MM.1S (cell line): Measurements from ENCODE around the gene COQ8B.

Experiments used
- DNase-seq: peaks from one replicate; pipeline ENCODE4 v3.0.0-alpha.2; 2015
- H2AFZ ChIP-seq: fragments of 300-600 bp; sonication (generic); 2 replicates; pipeline ENCODE4 v1.6.0; 2016; ENCODE audit warnings: antibody characterized with exemption, low read length
- H3F3A ChIP-seq: fragments of 300-600 bp; sonication (generic); 2 replicates; pipeline ENCODE4 v1.6.1; 2016; ENCODE audit warnings: mild to moderate bottlenecking, antibody characterized with exemption, low read length, moderate library complexity, mixed read lengths; ENCODE audit not compliant: insufficient read depth
- H3K27ac ChIP-seq: fragments of 300-600 bp; sonication (generic); 2 replicates; pipeline ENCODE4 v1.5.1; 2016; ENCODE audit warnings: mild to moderate bottlenecking, low read length
- H3K27me3 ChIP-seq: fragments of 300-600 bp; sonication (generic); replicated peaks from 2 replicates; pipeline ENCODE4 v1.6.0; 2016; ENCODE audit warnings: low read length; ENCODE audit not compliant: insufficient read depth
- H3K36me3 ChIP-seq: fragments of 300-600 bp; sonication (generic); replicated peaks from 2 replicates; pipeline ENCODE4 v1.6.1; 2016; ENCODE audit warnings: mild to moderate bottlenecking, low read length, mixed read lengths; ENCODE audit not compliant: insufficient read depth
- H3K4me1 ChIP-seq: fragments of 300-600 bp; sonication (generic); 2 replicates; pipeline ENCODE4 v1.6.1; 2016; ENCODE audit warnings: low read length, mixed read lengths
- H3K4me2 ChIP-seq: fragments of 300-600 bp; sonication (generic); 2 replicates; pipeline ENCODE4 v1.6.0; 2016; ENCODE audit warnings: low read depth, low read length
- H3K4me3 ChIP-seq: fragments of 300-600 bp; sonication (generic); 2 replicates; pipeline ENCODE4 v1.5.1; 2016; ENCODE audit warnings: low read length, mixed read lengths
- H3K79me2 ChIP-seq: fragments of 300-600 bp; sonication (generic); 2 replicates; pipeline ENCODE4 v1.6.1; 2016; ENCODE audit warnings: mixed run types, low read length, mixed read lengths
- H3K9ac ChIP-seq: fragments of 300-600 bp; sonication (generic); 2 replicates; pipeline ENCODE4 v1.6.1; 2016; ENCODE audit warnings: low read length, mixed read lengths
- H3K9me2 ChIP-seq: fragments of 300-600 bp; sonication (generic); replicated peaks from 2 replicates; pipeline ENCODE4 v1.6.1; 2016; ENCODE audit warnings: mild to moderate bottlenecking, low read length, mixed read lengths; ENCODE audit not compliant: insufficient read depth
- H3K9me3 ChIP-seq: fragments of 300-600 bp; sonication (generic); replicated peaks from 2 replicates; pipeline ENCODE4 v1.6.1; 2016; ENCODE audit warnings: mild to moderate bottlenecking, low read length, mixed read lengths; ENCODE audit not compliant: insufficient read depth
- H4K20me1 ChIP-seq: fragments of 300-600 bp; sonication (generic); 2 replicates; pipeline ENCODE4 v1.6.1; 2016; ENCODE audit warnings: mild to moderate bottlenecking, low read length, moderate library complexity, mixed read lengths; ENCODE audit not compliant: insufficient read depth
- CTCF ChIP-seq: fragments of 300-600 bp; sonication (generic); IDR thresholded peaks from 2 replicates; pipeline ENCODE4 v1.5.1; 2016; ENCODE audit warnings: antibody characterized with exemption, low read length, mixed read lengths
- EZH2 ChIP-seq: fragments of 300-600 bp; sonication (generic); optimal IDR thresholded peaks from 2 replicates; pipeline ENCODE3; 2017; ENCODE audit warnings: low read depth, mild to moderate bottlenecking, antibody characterized with exemption, low read length, mixed read lengths
- EZH2phosphoT487 ChIP-seq: fragments of 300-600 bp; sonication (generic); IDR thresholded peaks from 2 replicates; pipeline ENCODE4 v1.6.1; 2018; ENCODE audit warnings: antibody characterized with exemption, low read length

Gene COQ8B

GRCh38 chr19:40754611-40755247, 38.0 kb upstream of the COQ8B start:
- Histone ChIP-seq H4K20me1 (peaks cover 32% of the 10 kb centered on the region), H3K36me3 (peaks cover 4% of the 10 kb centered on the region), H3F3A (peaks cover 6% of the 10 kb centered on the region), H3K27ac (no peak overlapping the region), H3K9me2 (no peaks in the 10 kb centered on the region), H3K4me1 (0 out of 2 replicates have a peak, but pooled peaks cover 5% of the 10 kb centered on the region), H3K4me3 (no peak overlapping the region), H3K79me2 (peaks cover 83% of the 10 kb centered on the region), H3K9me3 (no peaks in the 10 kb centered on the region), H3K9ac (no peak overlapping the region), H2AFZ (no peak overlapping the region), H3K4me2 (peak overlapping the region; percentile 6; the same call in 1 of the 2 replicates), H3K27me3 (no peaks in the 10 kb centered on the region)
- no peak for TF ChIP-seq CTCF
- no peak for TF ChIP-seq EZH2
- TF ChIP-seq EZH2phosphoT487: no peak
- no peak for DNase-seq

- no peaks in the 10 kb centered on the region for H3K9me3 ChIP-seq
- H4K20me1 ChIP-seq: peaks cover 31% of the 10 kb centered on the region
- H3F3A ChIP-seq: peaks cover 6% of the 10 kb centered on the region
- DNase-seq: peak; percentile 27
- H3K4me1 ChIP-seq: 0 out of 2 replicates have a peak, but pooled peaks cover 9% of the 10 kb centered on the region
- no peaks in the 10 kb centered on the region for H3K27me3 ChIP-seq
- no peaks in the 10 kb centered on the region for H3K9me2 ChIP-seq
- peak overlapping the region; percentile 83 for H3K4me3 ChIP-seq
- no peak overlapping the region for H2AFZ ChIP-seq
- TF ChIP-seq EZH2: no peak
- TF ChIP-seq CTCF: no peak
- TF ChIP-seq EZH2phosphoT487: no peak
- peaks cover 74% of the 10 kb centered on the region for H3K79me2 ChIP-seq
- H3K27ac ChIP-seq: peak overlapping the region; percentile 84; the same call in 1 of the 2 replicates
- H3K9ac ChIP-seq: peak overlapping the region; percentile 95; the same call in 1 of the 2 replicates
- H3K4me2 ChIP-seq: peak overlapping the region; percentile 89
- H3K36me3 ChIP-seq: no peaks in the 10 kb centered on the region; the same call in none of the 2 replicates
Measured at GRCh38 chr19:40752257-40752781, 35.6 kb upstream of the COQ8B start.

GRCh38 chr19:40750874-40751537, 34.3 kb upstream of the COQ8B start, which contains the start of gene SNRPA:
TSS of gene SNRPA (plus strand) at chr19:40751203. CDS start at chr19:40751409, 206 bp downstream.
- no peak for TF ChIP-seq CTCF
- no peak for TF ChIP-seq EZH2phosphoT487
- TF ChIP-seq EZH2: no peak
- H3K4me1 ChIP-seq: 0 out of 2 replicates have a peak, but pooled peaks cover 9% of the 10 kb centered on the region
- peak; percentile 98 for DNase-seq
- peak within 1 kb of the TSS; percentile 83 for H3K4me3 ChIP-seq
- H4K20me1 ChIP-seq: peaks cover 18% of the 10 kb centered on the region
- H3F3A ChIP-seq: peaks cover 6% of the 10 kb centered on the region
- no peaks in the 10 kb centered on the region for H3K9me3 ChIP-seq
- peak within 1 kb of the TSS; percentile 61 for H2AFZ ChIP-seq
- H3K4me2 ChIP-seq: peak within 1 kb of the TSS; percentile 89
- H3K27me3 ChIP-seq: no peaks in the 10 kb centered on the region
- peaks cover 61% of the 10 kb centered on the region for H3K79me2 ChIP-seq
- no peaks in the 10 kb centered on the region; the same call in 1 of the 2 replicates for H3K36me3 ChIP-seq
- peak within 1 kb of the TSS; percentile 84 for H3K27ac ChIP-seq
- H3K9ac ChIP-seq: peak within 1 kb of the TSS; percentile 95
- no peaks in the 10 kb centered on the region for H3K9me2 ChIP-seq
